GM12873 (cell line): ENCODE data around the gene HPN.

Experiments used
- TF ChIP-seq, protein P1 (sequence below): IDR thresholded peaks from 2 replicates; pipeline ENCODE4 v1.5.1; 2012; ENCODE audit warnings: low read depth, mild to moderate bottlenecking, moderate library complexity, low read length, control low read depth; ENCODE audit not compliant: insufficient read depth; ENCODE audit errors: missing control alignments

Gene HPN

DNA sequence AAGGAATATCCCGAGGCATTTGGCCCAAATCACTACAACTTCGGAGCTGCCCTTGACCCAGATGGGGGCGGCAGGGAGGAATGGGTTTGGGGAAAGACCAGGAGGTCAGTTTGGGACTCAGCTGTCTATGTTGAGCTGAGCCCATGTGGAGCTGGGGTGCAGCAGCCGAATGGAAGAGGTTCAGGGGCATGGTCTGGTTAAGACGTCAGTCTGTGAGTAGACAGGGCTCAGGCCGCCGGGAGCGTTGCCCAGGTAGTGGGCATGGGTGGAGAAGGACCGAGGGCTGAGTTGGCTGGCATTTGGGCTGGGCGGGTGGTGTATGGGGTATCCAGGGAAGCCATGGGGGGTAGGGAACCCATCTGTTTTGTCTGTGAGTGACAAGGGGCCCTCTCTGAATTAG, 20.5 kb upstream of the HPN start:
- TF ChIP-seq, protein P1, sequence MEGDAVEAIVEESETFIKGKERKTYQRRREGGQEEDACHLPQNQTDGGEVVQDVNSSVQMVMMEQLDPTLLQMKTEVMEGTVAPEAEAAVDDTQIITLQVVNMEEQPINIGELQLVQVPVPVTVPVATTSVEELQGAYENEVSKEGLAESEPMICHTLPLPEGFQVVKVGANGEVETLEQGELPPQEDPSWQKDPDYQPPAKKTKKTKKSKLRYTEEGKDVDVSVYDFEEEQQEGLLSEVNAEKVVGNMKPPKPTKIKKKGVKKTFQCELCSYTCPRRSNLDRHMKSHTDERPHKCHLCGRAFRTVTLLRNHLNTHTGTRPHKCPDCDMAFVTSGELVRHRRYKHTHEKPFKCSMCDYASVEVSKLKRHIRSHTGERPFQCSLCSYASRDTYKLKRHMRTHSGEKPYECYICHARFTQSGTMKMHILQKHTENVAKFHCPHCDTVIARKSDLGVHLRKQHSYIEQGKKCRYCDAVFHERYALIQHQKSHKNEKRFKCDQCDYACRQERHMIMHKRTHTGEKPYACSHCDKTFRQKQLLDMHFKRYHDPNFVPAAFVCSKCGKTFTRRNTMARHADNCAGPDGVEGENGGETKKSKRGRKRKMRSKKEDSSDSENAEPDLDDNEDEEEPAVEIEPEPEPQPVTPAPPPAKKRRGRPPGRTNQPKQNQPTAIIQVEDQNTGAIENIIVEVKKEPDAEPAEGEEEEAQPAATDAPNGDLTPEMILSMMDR: no peak

DNA sequence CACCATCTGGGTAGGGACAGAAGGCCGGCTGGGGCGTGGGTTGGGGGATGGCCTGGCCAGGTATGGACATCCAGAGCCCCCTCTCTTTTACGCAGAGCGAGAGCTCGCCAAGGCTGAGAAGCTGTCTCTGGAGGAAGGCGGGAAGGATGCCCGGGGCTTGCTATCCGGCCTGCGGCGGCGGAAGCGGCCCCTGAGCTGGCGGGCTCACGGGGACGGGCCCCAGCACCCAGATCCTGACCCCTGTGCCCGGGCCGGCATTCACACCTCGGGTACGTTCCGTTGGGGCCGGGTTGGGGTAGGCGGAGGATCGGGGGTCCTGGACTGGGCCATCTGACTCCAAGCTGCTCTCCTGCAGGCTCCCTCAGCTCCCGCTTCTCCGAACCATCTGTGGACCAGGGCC, 19.9 kb upstream of the HPN start:
- TF ChIP-seq, protein P1: no peak

DNA sequence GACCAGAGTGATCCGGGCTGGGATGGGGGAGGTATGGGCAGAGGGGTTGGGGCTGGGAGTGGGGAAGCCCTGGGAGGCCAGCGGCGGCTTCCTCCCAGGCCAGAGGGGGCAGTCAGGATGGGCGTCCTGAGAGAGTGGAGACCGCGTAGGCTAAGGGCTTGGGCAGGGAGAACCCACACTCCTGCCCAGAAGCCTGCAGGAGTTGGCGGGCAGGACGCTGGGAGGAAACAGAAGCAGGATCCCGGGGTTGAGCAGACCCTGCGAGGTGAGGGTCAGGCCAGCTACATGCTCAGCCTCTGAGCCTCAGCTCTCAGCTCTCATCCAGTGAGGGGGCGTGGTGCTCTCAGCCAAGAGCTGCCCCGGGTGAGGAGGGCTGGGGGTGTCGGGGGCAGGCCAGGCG, 19.1 kb upstream of the HPN start:
- TF ChIP-seq, protein P1: no peak

DNA sequence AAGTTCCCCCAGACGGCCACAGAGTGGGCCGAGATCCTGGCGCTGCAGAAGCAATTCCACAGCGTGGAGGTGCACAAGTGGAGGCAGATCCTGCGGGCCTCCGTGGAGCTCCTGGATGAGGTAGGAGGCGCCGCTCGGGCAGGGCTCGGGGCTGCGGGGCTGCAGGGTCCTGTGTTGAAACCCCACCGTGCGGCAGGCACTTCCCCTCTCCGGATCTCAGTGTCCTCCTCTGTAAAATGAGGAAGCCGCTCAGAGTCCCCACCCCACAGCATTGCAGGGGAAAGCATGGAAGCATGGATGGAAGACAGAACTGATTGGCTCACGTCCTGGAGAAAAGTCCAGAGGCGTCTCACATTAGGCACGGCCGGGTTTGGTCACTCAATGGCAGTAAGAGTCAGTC, 18.1 kb upstream of the HPN start:
- TF ChIP-seq, protein P1: no peak

DNA sequence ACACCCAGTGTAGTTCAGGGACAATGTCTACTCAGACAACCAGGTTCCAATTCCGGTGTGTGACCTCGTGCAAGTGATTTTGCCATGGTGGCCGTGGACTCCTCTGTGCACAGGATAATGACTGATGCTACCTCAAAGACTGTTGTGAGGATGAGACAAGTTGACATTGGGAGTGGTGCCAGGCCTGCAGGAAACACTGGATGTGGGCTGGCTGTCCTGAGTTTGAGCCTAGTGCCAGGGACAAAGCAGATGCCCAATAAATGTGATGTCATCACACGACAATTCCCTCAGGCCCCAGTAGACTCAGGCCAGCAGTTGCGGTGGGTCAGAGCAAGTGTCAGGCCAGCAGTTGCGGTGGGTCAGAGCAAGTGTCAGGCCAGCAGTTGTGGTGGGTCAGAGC, 17.4 kb upstream of the HPN start:
- TF ChIP-seq, protein P1: no peak

DNA sequence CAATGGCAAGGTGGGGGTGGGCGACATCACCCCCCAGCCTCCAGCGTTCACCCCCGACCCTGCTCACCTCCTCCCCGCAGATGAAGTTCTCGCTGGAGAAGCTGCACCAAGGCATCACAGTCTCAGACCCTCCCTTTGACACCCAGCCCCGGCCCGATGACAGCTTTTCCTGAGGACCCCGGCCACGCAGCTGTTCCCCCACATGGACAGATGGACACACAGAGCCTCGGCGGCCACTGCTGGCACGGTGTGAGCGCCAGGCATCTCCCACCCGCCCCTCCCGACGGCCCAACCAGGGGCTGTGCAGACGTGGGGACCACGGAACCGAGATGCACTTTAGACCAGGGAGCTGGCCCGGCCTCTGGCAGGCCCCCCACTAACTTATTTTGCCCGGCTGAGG, 15.6 kb upstream of the HPN start:
- TF ChIP-seq, protein P1: no peak

DNA sequence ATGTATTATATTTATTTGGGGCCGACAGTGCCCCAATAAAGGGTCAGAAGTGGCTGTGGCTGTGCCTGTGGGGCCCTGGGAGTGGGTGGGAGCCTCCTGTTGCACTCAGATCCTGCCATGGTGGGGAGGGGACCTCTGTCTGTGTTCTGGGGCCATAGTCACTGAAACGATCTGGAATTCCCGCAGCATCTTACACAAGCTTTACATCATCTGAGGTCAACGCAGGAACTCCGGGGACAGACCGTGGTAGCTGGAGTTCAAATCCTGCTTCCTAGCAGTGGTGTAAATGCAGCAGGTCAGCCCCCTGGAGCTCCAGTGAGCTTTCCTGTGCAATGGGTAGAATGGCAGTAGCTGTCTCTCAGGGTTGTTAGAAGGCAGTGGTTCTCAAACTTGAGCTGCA, 15.1 kb upstream of the HPN start:
- TF ChIP-seq, protein P1: no peak
